ENCODE results near the gene PRR19.

- TF ChIP-seq CTCF (conservative IDR thresholded peaks at IDR 0.05; ENCODE audit: low read depth, low read length) (no peak), EZH2 (IDR thresholded peaks at IDR 0.05; ENCODE audit: low read length, unreplicated experiment) (no peak)
These were observed 20.4 kb downstream of the PRR19 start for GRCh38 chr19:42322305-42322704.

Data from PC-3 (cell line).